ENCODE measurements around the gene FAM149A. TPM values are rescaled to one million over a fixed set of nuclear protein-coding genes. Genes with fewer than 3 reads are reported as not detected.

FAM149A gene
- polyA plus RNA-seq, 1 donor (not counting 4 experiments of a cell fraction or from before 2014, with no cell fraction given), result 0.41 TPM

GRCh38 chr4:186196063-186196462 lies 91.6 kb downstream of the FAM149A start:
- TF ChIP-seq EZH2 (IDR thresholded peaks at IDR 0.05; ENCODE audit: low read length) (no peak), CTCF (optimal IDR thresholded peaks at IDR 0.05 in 1 of 3, IDR thresholded peaks at IDR 0.05 in 1 of 3, conservative IDR thresholded peaks at IDR 0.05 in 1 of 3; ENCODE audit: extremely low read depth in 1 of 3, insufficient read depth in 2 of 3, low read length in 3 of 3) (no peak)
- Histone ChIP-seq H3K9ac (ENCODE audit: control insufficient read depth, extremely low read depth, insufficient read depth, low read length) (no peak overlapping the region), H3K27ac (ENCODE audit: control insufficient read depth, insufficient read depth, low read length) (no peak overlapping the region), H2AFZ (ENCODE audit: control insufficient read depth, low read length) (no peak overlapping the region), H3K4me1 (ENCODE audit: control insufficient read depth, extremely low read depth, insufficient read depth, low read length) (no peaks in the 10 kb centered on the region), H3K9me1 (ENCODE audit: control insufficient read depth, extremely low read depth, insufficient read depth, low read length) (no peaks in the 10 kb centered on the region), H3K9me3 (ENCODE audit: control insufficient read depth, low read depth, low read length) (no peaks in the 10 kb centered on the region), H3K27me3 (ENCODE audit: control insufficient read depth, extremely low read depth, insufficient read depth, low read length) (no peaks in the 10 kb centered on the region), H3K4me2 (ENCODE audit: control insufficient read depth, extremely low read depth, insufficient read depth, low read depth, low read length) (no peak overlapping the region), H4K20me1 (ENCODE audit: control insufficient read depth, extremely low read depth, insufficient read depth, low read length) (no peaks in the 10 kb centered on the region), H3K79me2 (ENCODE audit: control insufficient read depth, insufficient read depth, low read length) (no peaks in the 10 kb centered on the region), H3K4me3 (ENCODE audit: control insufficient read depth in 2 of 3, extremely low read depth in 1 of 3, insufficient read depth in 2 of 3, low read depth in 1 of 3, low read length in 3 of 3) (no peak overlapping the region), H3K36me3 (ENCODE audit: control insufficient read depth in 2 of 2, extremely low read depth in 1 of 2, insufficient read depth in 2 of 2, low read length in 2 of 2) (peaks cover 0 to 5% of the 10 kb centered on the region in 2 experiments)
- dilution Hi-C loops (cut with MboI; ENCODE audit: extremely low pct_ligation_motif_present, low sequenced_read_pairs), result no loop called here
- no peak for FAIRE-seq
- no peak for DNase-seq (ENCODE audit: low read depth, low spot score)

- Histone ChIP-seq H4K20me1 (ENCODE audit: control insufficient read depth, extremely low read depth, insufficient read depth, low read length) (no peaks in the 10 kb centered on the region), H2AFZ (ENCODE audit: control insufficient read depth, low read length) (no peak overlapping the region), H3K4me1 (ENCODE audit: control insufficient read depth, extremely low read depth, insufficient read depth, low read length) (no peaks in the 10 kb centered on the region), H3K27me3 (ENCODE audit: control insufficient read depth, extremely low read depth, insufficient read depth, low read length) (no peaks in the 10 kb centered on the region), H3K4me2 (ENCODE audit: control insufficient read depth, extremely low read depth, insufficient read depth, low read depth, low read length) (no peak overlapping the region), H3K9ac (ENCODE audit: control insufficient read depth, extremely low read depth, insufficient read depth, low read length) (no peak overlapping the region), H3K4me3 (ENCODE audit: control insufficient read depth in 2 of 3, extremely low read depth in 1 of 3, insufficient read depth in 2 of 3, low read depth in 1 of 3, low read length in 3 of 3) (no peak overlapping the region), H3K79me2 (ENCODE audit: control insufficient read depth, insufficient read depth, low read length) (no peaks in the 10 kb centered on the region), H3K27ac (ENCODE audit: control insufficient read depth, insufficient read depth, low read length) (no peak overlapping the region), H3K9me3 (ENCODE audit: control insufficient read depth, low read depth, low read length) (no peaks in the 10 kb centered on the region), H3K9me1 (ENCODE audit: control insufficient read depth, extremely low read depth, insufficient read depth, low read length) (no peaks in the 10 kb centered on the region), H3K36me3 (ENCODE audit: control insufficient read depth in 2 of 2, extremely low read depth in 1 of 2, insufficient read depth in 2 of 2, low read length in 2 of 2) (peaks cover 0 to 3% of the 10 kb centered on the region in 2 experiments)
- FAIRE-seq (no peak), DNase-seq (ENCODE audit: low read depth, low spot score) (no peak)
- dilution Hi-C loops (cut with MboI; ENCODE audit: extremely low pct_ligation_motif_present, low sequenced_read_pairs), result no loop called here
- TF ChIP-seq CTCF (optimal IDR thresholded peaks at IDR 0.05 in 1 of 3, IDR thresholded peaks at IDR 0.05 in 1 of 3, conservative IDR thresholded peaks at IDR 0.05 in 1 of 3; ENCODE audit: extremely low read depth in 1 of 3, insufficient read depth in 2 of 3, low read length in 3 of 3) (no peak), EZH2 (IDR thresholded peaks at IDR 0.05; ENCODE audit: low read length) (no peak)
Measured at GRCh38 chr4:186200516-186200915, 96.0 kb downstream of the FAM149A start.

Measured in keratinocyte (primary cell).